ENCODE results near the gene CDC14C.

Gene CDC14C

GRCh38 chr7:48943279-48943990, 19.1 kb downstream of the CDC14C start:
- Histone ChIP-seq H3F3A (ENCODE audit: insufficient read depth) (no peaks in the 10 kb centered on the region), H3K27me3 (ENCODE audit: low read length) (no peaks in the 10 kb centered on the region), H3K4me2 (ENCODE audit: low read depth, low read length, poor library complexity, severe bottlenecking) (no peak overlapping the region), H3K9me2 (replicated peaks; ENCODE audit: insufficient read depth, low read length) (no peaks in the 10 kb centered on the region), H3K9ac (ENCODE audit: low read length) (no peak overlapping the region), H2AFZ (ENCODE audit: low read depth, low read length, severe bottlenecking) (no peak overlapping the region), H3K79me2 (ENCODE audit: insufficient read depth, low read length) (no peaks in the 10 kb centered on the region), H3K27ac (ENCODE audit: low read depth, low read length) (no peak overlapping the region), H4K20me1 (ENCODE audit: low read depth, low read length) (no peaks in the 10 kb centered on the region), H3K36me3 (ENCODE audit: low read length) (no peaks in the 10 kb centered on the region), H3K4me3 (ENCODE audit: insufficient read depth, low read length, poor library complexity, severe bottlenecking) (no peak overlapping the region), H3K9me3 (ENCODE audit: insufficient read depth, low read length) (peaks cover 3% of the 10 kb centered on the region; the same call in 1 of the 2 replicates)
- TF ChIP-seq EZH2phosphoT487 (conservative IDR thresholded peaks at IDR 0.05; ENCODE audit: low read length) = no peak
- TF ChIP-seq, protein P1, sequence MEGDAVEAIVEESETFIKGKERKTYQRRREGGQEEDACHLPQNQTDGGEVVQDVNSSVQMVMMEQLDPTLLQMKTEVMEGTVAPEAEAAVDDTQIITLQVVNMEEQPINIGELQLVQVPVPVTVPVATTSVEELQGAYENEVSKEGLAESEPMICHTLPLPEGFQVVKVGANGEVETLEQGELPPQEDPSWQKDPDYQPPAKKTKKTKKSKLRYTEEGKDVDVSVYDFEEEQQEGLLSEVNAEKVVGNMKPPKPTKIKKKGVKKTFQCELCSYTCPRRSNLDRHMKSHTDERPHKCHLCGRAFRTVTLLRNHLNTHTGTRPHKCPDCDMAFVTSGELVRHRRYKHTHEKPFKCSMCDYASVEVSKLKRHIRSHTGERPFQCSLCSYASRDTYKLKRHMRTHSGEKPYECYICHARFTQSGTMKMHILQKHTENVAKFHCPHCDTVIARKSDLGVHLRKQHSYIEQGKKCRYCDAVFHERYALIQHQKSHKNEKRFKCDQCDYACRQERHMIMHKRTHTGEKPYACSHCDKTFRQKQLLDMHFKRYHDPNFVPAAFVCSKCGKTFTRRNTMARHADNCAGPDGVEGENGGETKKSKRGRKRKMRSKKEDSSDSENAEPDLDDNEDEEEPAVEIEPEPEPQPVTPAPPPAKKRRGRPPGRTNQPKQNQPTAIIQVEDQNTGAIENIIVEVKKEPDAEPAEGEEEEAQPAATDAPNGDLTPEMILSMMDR (IDR thresholded peaks at IDR 0.05; ENCODE audit: insufficient read depth, low read length, poor library complexity, severe bottlenecking) = no peak

DNA sequence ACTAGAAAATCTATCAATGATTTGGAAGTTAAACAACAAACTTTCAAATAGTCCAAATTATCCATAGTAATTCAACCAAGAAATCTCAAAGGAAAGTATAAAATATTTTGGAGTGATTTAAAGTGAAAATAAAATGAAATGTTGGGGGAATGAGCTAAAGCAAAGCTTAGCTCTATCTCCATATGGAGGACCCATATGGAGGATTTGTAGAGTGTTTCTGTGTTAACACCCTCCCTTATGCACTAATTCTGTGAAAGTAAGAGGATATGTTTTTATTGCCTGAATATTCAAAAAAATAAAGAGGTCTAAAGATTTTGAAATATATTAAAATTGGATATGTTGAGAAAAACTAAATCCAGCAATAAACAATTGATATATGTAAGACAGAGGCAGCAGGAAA, 31.6 kb downstream of the CDC14C start:
- Histone ChIP-seq H3K27me3 (ENCODE audit: low read length) (no peaks in the 10 kb centered on the region), H3K79me2 (ENCODE audit: insufficient read depth, low read length) (no peaks in the 10 kb centered on the region), H3F3A (ENCODE audit: insufficient read depth) (no peaks in the 10 kb centered on the region), H3K36me3 (ENCODE audit: low read length) (no peaks in the 10 kb centered on the region), H3K9me3 (ENCODE audit: insufficient read depth, low read length) (no peaks in the 10 kb centered on the region), H3K9ac (ENCODE audit: low read length) (no peak overlapping the region), H3K4me2 (ENCODE audit: low read depth, low read length, poor library complexity, severe bottlenecking) (no peak overlapping the region), H3K27ac (ENCODE audit: low read depth, low read length) (no peak overlapping the region), H4K20me1 (ENCODE audit: low read depth, low read length) (no peaks in the 10 kb centered on the region), H2AFZ (ENCODE audit: low read depth, low read length, severe bottlenecking) (no peak overlapping the region), H3K4me3 (ENCODE audit: insufficient read depth, low read length, poor library complexity, severe bottlenecking) (no peak overlapping the region), H3K9me2 (replicated peaks; ENCODE audit: insufficient read depth, low read length) (no peaks in the 10 kb centered on the region)
- no peak for TF ChIP-seq EZH2phosphoT487 (conservative IDR thresholded peaks at IDR 0.05; ENCODE audit: low read length)
- TF ChIP-seq, protein P1 (IDR thresholded peaks at IDR 0.05; ENCODE audit: insufficient read depth, low read length, poor library complexity, severe bottlenecking) = no peak

DNA sequence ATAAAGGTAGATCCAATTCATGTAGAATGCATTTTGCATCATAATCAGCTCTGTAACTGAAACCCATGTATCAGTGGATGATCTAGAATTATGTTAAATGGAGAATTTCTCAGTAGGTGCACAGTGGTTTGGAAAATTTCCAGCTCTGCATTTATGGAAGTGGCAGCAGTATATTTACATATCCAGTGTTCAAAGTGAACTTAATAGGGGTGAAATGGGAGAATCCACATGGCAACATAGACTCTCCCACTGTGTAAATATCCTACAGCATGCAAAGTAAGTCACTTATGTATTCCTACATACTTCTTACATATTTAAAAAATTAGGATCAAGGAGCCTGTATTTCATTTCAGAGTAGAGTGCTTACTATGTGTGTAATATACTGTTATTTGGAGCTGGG, 35.3 kb downstream of the CDC14C start:
- H2AFZ ChIP-seq (ENCODE audit: low read depth, low read length, severe bottlenecking) = no peak overlapping the region
- H3K4me3 ChIP-seq (ENCODE audit: insufficient read depth, low read length, poor library complexity, severe bottlenecking) = no peak overlapping the region
- H3K9me2 ChIP-seq (replicated peaks; ENCODE audit: insufficient read depth, low read length) = no peaks in the 10 kb centered on the region
- H3K9ac ChIP-seq (ENCODE audit: low read length) = no peak overlapping the region
- H3K27me3 ChIP-seq (ENCODE audit: low read length) = no peaks in the 10 kb centered on the region
- H3K27ac ChIP-seq (ENCODE audit: low read depth, low read length) = no peak overlapping the region
- no peaks in the 10 kb centered on the region for H3F3A ChIP-seq (ENCODE audit: insufficient read depth)
- no peaks in the 10 kb centered on the region for H3K36me3 ChIP-seq (ENCODE audit: low read length)
- no peaks in the 10 kb centered on the region for H3K79me2 ChIP-seq (ENCODE audit: insufficient read depth, low read length)
- H3K4me2 ChIP-seq (ENCODE audit: low read depth, low read length, poor library complexity, severe bottlenecking) = no peak overlapping the region
- no peaks in the 10 kb centered on the region for H3K9me3 ChIP-seq (ENCODE audit: insufficient read depth, low read length)
- no peak for TF ChIP-seq EZH2phosphoT487 (conservative IDR thresholded peaks at IDR 0.05; ENCODE audit: low read length)
- TF ChIP-seq, protein P1 (IDR thresholded peaks at IDR 0.05; ENCODE audit: insufficient read depth, low read length, poor library complexity, severe bottlenecking) = no peak
- no peaks in the 10 kb centered on the region for H4K20me1 ChIP-seq (ENCODE audit: low read depth, low read length)

Measured in SU-DHL-6 (cell line).